Naive thymus-derived CD4-positive, alpha-beta T cell (primary cell): ENCODE measurements around the gene PRR11. TPM values are rescaled to one million over a fixed set of nuclear protein-coding genes. Genes with fewer than 3 reads are reported as not detected.
"Not testable (repeated sequence)": the region's sequence is repeated elsewhere in the genome, so short reads cannot be mapped to it uniquely, and the experiment has no call there.

ENCODE experiments used
- ATAC-seq: fragments of 150-1000 bp; cut with Tn5 transposase; 2 replicates; pipeline ENCODE4 v1.10.0; 2021; ENCODE audit warnings: mild to moderate bottlenecking, moderate library complexity
- CTCF ChIA-PET: fragments of 350-600 bp; sonication (Branson Sonifier 250); formaldehyde crosslinking; loops from one replicate; lab custom pipeline; 2021; ENCODE audit warnings: antibody characterized with exemption; lab: Charles Lee
- POLR2A ChIA-PET: fragments of 350-600 bp; sonication (Branson Sonifier 250); formaldehyde crosslinking; loops from one replicate; lab custom pipeline; 2021; ENCODE audit warnings: antibody characterized with exemption, inconsistent platforms; lab: Charles Lee
- DNase-seq, 9 donors: peaks; one replicate each; pipeline versions ENCODE4 v3.0.0 to v3.0.0-alpha.2; 2020 to 2022; ENCODE audit warnings: mixed read lengths in 1 of 9
- H3K27ac ChIP-seq: one replicate; pipeline ENCODE4 v1.7.0; 2013; ENCODE audit warnings: mild to moderate bottlenecking, low read depth, low read length, moderate library complexity
- H3K27me3 ChIP-seq, 2 donors: one replicate each; pipeline ENCODE4 v1.7.0; 2013; ENCODE audit warnings: low read length in 2 of 2, mild to moderate bottlenecking in 2 of 2, moderate library complexity in 2 of 2; ENCODE audit not compliant: control insufficient read depth in 2 of 2, insufficient read depth in 2 of 2
- H3K36me3 ChIP-seq, 3 experiments: 1 replicate in 2 of 3; 2 replicates in 1 of 3; pipeline ENCODE4 v1.7.0; 2013; ENCODE audit warnings: low read length in 3 of 3, mild to moderate bottlenecking in 3 of 3, moderate library complexity in 1 of 3; ENCODE audit not compliant: insufficient read depth in 3 of 3, control insufficient read depth in 2 of 3
- H3K4me1 ChIP-seq, 2 donors: one replicate each; pipeline ENCODE4 v1.7.0; 2013; ENCODE audit warnings: low read length in 2 of 2, mild to moderate bottlenecking in 2 of 2, moderate library complexity in 1 of 2; ENCODE audit not compliant: control insufficient read depth in 2 of 2, insufficient read depth in 2 of 2
- H3K4me3 ChIP-seq: 2 replicates; pipeline ENCODE4 v1.7.0; 2013; ENCODE audit warnings: mild to moderate bottlenecking, low read length
- H3K9me3 ChIP-seq, 3 experiments: 1 replicate in 2 of 3; 2 replicates in 1 of 3; pipeline ENCODE4 v1.7.0; 2013; ENCODE audit warnings: low read length in 3 of 3; ENCODE audit not compliant: control insufficient read depth in 2 of 3
- H3K27ac Mint-ChIP-seq, 9 donors: one replicate each; pipeline ENCODE4 v1.8.0; 2020 to 2022; ENCODE audit warnings: mixed read lengths in 9 of 9, mild to moderate bottlenecking in 8 of 9, moderate library complexity in 5 of 9, inconsistent platforms in 2 of 9
- H3K27me3 Mint-ChIP-seq, 5 donors: one replicate each; pipeline ENCODE4 v1.8.0; 2021 to 2022; ENCODE audit warnings: mixed read lengths in 5 of 5, mild to moderate bottlenecking in 1 of 5
- H3K36me3 Mint-ChIP-seq, 5 donors: one replicate each; pipeline ENCODE4 v1.8.0; 2020 to 2022; ENCODE audit warnings: mixed read lengths in 5 of 5, mild to moderate bottlenecking in 3 of 5, inconsistent platforms in 1 of 5
- H3K4me1 Mint-ChIP-seq, 7 donors: one replicate each; pipeline ENCODE4 v1.8.0; 2020 to 2022; ENCODE audit warnings: mixed read lengths in 7 of 7, mild to moderate bottlenecking in 3 of 7, inconsistent platforms in 1 of 7
- H3K4me3 Mint-ChIP-seq, 10 donors: one replicate each; pipeline ENCODE4 v1.8.0; 2020 to 2022; ENCODE audit warnings: mild to moderate bottlenecking in 10 of 10, mixed read lengths in 10 of 10, moderate library complexity in 6 of 10, inconsistent platforms in 2 of 10
- H3K9me3 Mint-ChIP-seq, 11 donors: one replicate each; pipeline ENCODE4 v1.8.0; 2020 to 2022; ENCODE audit warnings: mixed read lengths in 11 of 11, mild to moderate bottlenecking in 4 of 11, inconsistent platforms in 1 of 11, moderate library complexity in 1 of 11
- intact Hi-C, 2 donors: fragments of 100-400 bp; cut with micrococcal nuclease; formaldehyde crosslinking; loops; one replicate each; pipeline ENCODE4 v1.15.1; 2023
- polyA plus RNA-seq, 2 donors: library from polyadenylated mRNA; unstranded; fragments of 300-500 nt; fragmentation: Illumina TruSeq; gene quantifications; one replicate each; pipeline ENCODE4 v1.2.3, GENCODE V29; 2021
- total RNA-seq, 6 experiments: library from RNA in 5 of 6; stranded (reverse) in 5 of 6; gene quantifications; 1 replicate in 5 of 6; 2 replicates in 1 of 6; pipeline ENCODE4 v1.2.3 and lab custom pipeline; 2021 to 2026

Gene PRR11
- total and polyA plus RNA-seq, 7 experiments from 2014 or later = 0.07 to 41.9 (median 0.62) TPM

- intact Hi-C loops = no loop called here
- H3K9me3 ChIP-seq = no peaks in the 10 kb centered on the region
- Mint-ChIP-seq H3K4me3 (no peak overlapping the region), H3K27me3 (no peaks in the 10 kb centered on the region), H3K4me1 (peaks cover 0 to 14% (median 5%) of the 10 kb centered on the region in 7 donors), H3K36me3 (peaks cover 0 to 20% (median 8%) of the 10 kb centered on the region in 5 donors), H3K27ac (no peak overlapping the region), H3K9me3 (no peaks in the 10 kb centered on the region)
- peaks cover 0 to 5% (median 0%) of the 10 kb centered on the region in 3 experiments for H3K36me3 ChIP-seq
- CTCF ChIA-PET = interaction anchor here (0.6 kb wide), 1 partner anchor 1240 kb away, joined by 4 read pairs; no protein-coding TSS in a partner anchor
- H3K4me3 ChIP-seq = no peak overlapping the region
- POLR2A ChIA-PET = interaction anchor here (0.6 kb wide), 2 partner anchors 77 to 843 kb away, joined by 4 to 11 read pairs; no protein-coding TSS in a partner anchor
- H3K4me1 ChIP-seq = no peaks in the 10 kb centered on the region
- no peak overlapping the region for H3K27ac ChIP-seq
- no peak for DNase-seq
- ATAC-seq = no peak
- no peaks in the 10 kb centered on the region for H3K27me3 ChIP-seq
Observed at GRCh38 chr17:59129814-59130213, 25.7 kb upstream of the PRR11 start.

- Mint-ChIP-seq H3K4me3 (no peak overlapping the region), H3K36me3 (peaks cover 0 to 20% (median 8%) of the 10 kb centered on the region in 5 donors), H3K27ac (no peak overlapping the region), H3K4me1 (peaks cover 0 to 14% (median 5%) of the 10 kb centered on the region in 7 donors), H3K9me3 (no peaks in the 10 kb centered on the region), H3K27me3 (no peaks in the 10 kb centered on the region)
- peaks cover 0 to 5% (median 0%) of the 10 kb centered on the region in 3 experiments for H3K36me3 ChIP-seq
- no peaks in the 10 kb centered on the region for H3K4me1 ChIP-seq
- no peaks in the 10 kb centered on the region for H3K9me3 ChIP-seq
- H3K27me3 ChIP-seq = no peaks in the 10 kb centered on the region
- ChIA-PET POLR2A (no interaction called here), CTCF (no interaction called here)
- no peak for ATAC-seq
- intact Hi-C loops = no loop called here
- no peak overlapping the region for H3K4me3 ChIP-seq
- H3K27ac ChIP-seq = no peak overlapping the region
- DNase-seq = no peak
Observed at GRCh38 chr17:59131131-59131530, 24.4 kb upstream of the PRR11 start.

GRCh38 chr17:59138339-59138738 lies 17.2 kb upstream of the PRR11 start:
- H3K9me3 ChIP-seq, H3K27me3 Mint-ChIP-seq, H3K4me3 Mint-ChIP-seq, DNase-seq, intact Hi-C loops, POLR2A ChIA-PET, ATAC-seq, CTCF ChIA-PET, H3K36me3 Mint-ChIP-seq, H3K27me3 ChIP-seq, H3K4me3 ChIP-seq, H3K9me3 Mint-ChIP-seq, H3K27ac ChIP-seq, H3K36me3 ChIP-seq, H3K4me1 ChIP-seq: not testable (repeated sequence)
- H3K27ac Mint-ChIP-seq = peak overlapping the region in 1 of 9 donors; percentile 14
- peaks cover 0 to 15% (median 8%) of the 10 kb centered on the region in 7 donors for H3K4me1 Mint-ChIP-seq

- H3K27ac Mint-ChIP-seq = peak overlapping the region in 1 of 9 donors; percentile 71
- DNase-seq (no peak), ATAC-seq (no peak)
- H3K27me3 Mint-ChIP-seq = no peaks in the 10 kb centered on the region
- Histone ChIP-seq H3K4me1 (no peaks in the 10 kb centered on the region), H3K9me3 (no peaks in the 10 kb centered on the region), H3K27me3 (no peaks in the 10 kb centered on the region), H3K4me3 (no peak overlapping the region), H3K36me3 (no peaks in the 10 kb centered on the region), H3K27ac (no peak overlapping the region)
- peaks cover 0 to 7% (median 5%) of the 10 kb centered on the region in 5 donors for H3K36me3 Mint-ChIP-seq
- peaks cover 5 to 12% (median 8%) of the 10 kb centered on the region in 7 donors for H3K4me1 Mint-ChIP-seq
- H3K9me3 Mint-ChIP-seq = no peaks in the 10 kb centered on the region
- POLR2A ChIA-PET = no interaction called here
- intact Hi-C loops = no loop called here
- CTCF ChIA-PET = no interaction called here
- H3K4me3 Mint-ChIP-seq = no peak overlapping the region
Observed at GRCh38 chr17:59139939-59140338, 15.6 kb upstream of the PRR11 start.

GRCh38 chr17:59141860-59142259 lies 13.7 kb upstream of the PRR11 start:
- Mint-ChIP-seq H3K9me3 (no peaks in the 10 kb centered on the region), H3K4me1 (peaks cover 5 to 17% (median 10%) of the 10 kb centered on the region in 7 donors), H3K36me3 (peaks cover 0 to 14% (median 5%) of the 10 kb centered on the region in 5 donors), H3K4me3 (no peak overlapping the region), H3K27me3 (no peaks in the 10 kb centered on the region), H3K27ac (no peak overlapping the region)
- H3K27ac ChIP-seq = no peak overlapping the region
- no peak overlapping the region for H3K4me3 ChIP-seq
- DNase-seq (no peak), ATAC-seq (no peak)
- no peaks in the 10 kb centered on the region for H3K4me1 ChIP-seq
- intact Hi-C loops = no loop called here
- ChIA-PET POLR2A (no interaction called here), CTCF (no interaction called here)
- H3K36me3 ChIP-seq = no peaks in the 10 kb centered on the region
- no peaks in the 10 kb centered on the region for H3K27me3 ChIP-seq
- H3K9me3 ChIP-seq = no peaks in the 10 kb centered on the region

- Histone ChIP-seq H3K4me3 (no peak overlapping the region), H3K27ac (no peak overlapping the region), H3K27me3 (no peaks in the 10 kb centered on the region), H3K4me1 (no peaks in the 10 kb centered on the region), H3K9me3 (no peaks in the 10 kb centered on the region), H3K36me3 (no peaks in the 10 kb centered on the region)
- peaks cover 0 to 19% (median 5%) of the 10 kb centered on the region in 5 donors for H3K36me3 Mint-ChIP-seq
- peaks cover 7 to 26% (median 15%) of the 10 kb centered on the region in 7 donors for H3K4me1 Mint-ChIP-seq
- H3K9me3 Mint-ChIP-seq = peaks cover 0 to 1% (median 0%) of the 10 kb centered on the region in 11 donors
- POLR2A ChIA-PET = no interaction called here
- no peaks in the 10 kb centered on the region for H3K27me3 Mint-ChIP-seq
- ATAC-seq (no peak), DNase-seq (no peak)
- CTCF ChIA-PET = interaction anchor here (0.6 kb wide), 1 partner anchor 79 kb away, joined by 3 read pairs; no protein-coding TSS in a partner anchor
- no peak overlapping the region for H3K4me3 Mint-ChIP-seq
- intact Hi-C loops = no loop called here
- H3K27ac Mint-ChIP-seq = no peak overlapping the region
Observed at GRCh38 chr17:59145571-59146096, 9.9 kb upstream of the PRR11 start.

GRCh38 chr17:59149051-59149450 lies 6.5 kb upstream of the PRR11 start:
- peaks cover 0 to 19% (median 5%) of the 10 kb centered on the region in 5 donors for H3K36me3 Mint-ChIP-seq
- Histone ChIP-seq H3K4me3 (no peak overlapping the region), H3K27ac (no peak overlapping the region), H3K4me1 (peaks cover 4 to 10% of the 10 kb centered on the region in 2 donors), H3K9me3 (no peaks in the 10 kb centered on the region), H3K27me3 (no peaks in the 10 kb centered on the region), H3K36me3 (no peaks in the 10 kb centered on the region)
- CTCF ChIA-PET = no interaction called here
- POLR2A ChIA-PET = no interaction called here
- no peak overlapping the region for H3K27ac Mint-ChIP-seq
- intact Hi-C loops = no loop called here
- no peak for ATAC-seq
- H3K4me1 Mint-ChIP-seq = peaks cover 14 to 56% (median 45%) of the 10 kb centered on the region in 7 donors
- peaks cover 0 to 1% (median 0%) of the 10 kb centered on the region in 11 donors for H3K9me3 Mint-ChIP-seq
- no peaks in the 10 kb centered on the region for H3K27me3 Mint-ChIP-seq
- DNase-seq = no peak
- H3K4me3 Mint-ChIP-seq = no peak overlapping the region
